NCI-H1417 (cell line): Measurements from ENCODE around the gene CLDN9.

Source experiments
- DNase-seq, 3 experiments: peaks; one replicate each; lab custom pipeline; 2025; lab: John Stamatoyannopoulos, UW

Gene CLDN9

DNA sequence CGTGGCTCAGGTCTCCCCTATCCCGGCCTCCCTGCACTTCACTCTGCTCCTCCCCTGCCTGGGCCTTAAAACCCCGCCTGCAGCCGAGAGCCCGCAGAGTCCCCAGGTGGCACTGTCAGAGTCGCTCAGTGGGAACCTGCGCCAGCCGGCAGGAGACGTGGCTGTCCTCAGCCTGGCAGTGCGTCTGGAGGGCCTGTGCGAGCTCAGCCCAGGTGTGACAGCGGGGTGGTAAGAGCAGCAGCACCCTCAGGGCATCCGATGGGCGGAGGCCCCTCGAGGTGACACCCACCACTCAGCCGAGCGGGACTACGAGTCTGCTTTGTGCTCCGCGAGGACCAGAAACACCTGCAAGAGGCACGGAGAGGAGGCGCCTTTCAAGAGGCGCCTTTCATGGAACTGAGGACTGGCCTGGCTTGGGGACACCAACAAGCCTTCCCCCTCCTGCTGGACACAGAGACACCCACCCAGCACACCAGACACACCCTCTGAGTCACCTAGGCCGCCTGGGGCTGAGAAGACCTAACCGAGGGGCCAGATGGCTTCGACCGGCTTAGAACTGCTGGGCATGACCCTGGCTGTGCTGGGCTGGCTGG lies at the start of gene CLDN9:
CLDN9 (plus strand) TSS at position 96 of the 593 bp plus-strand sequence; CDS start at position 536, 440 bp downstream.
- DNase-seq = peak; percentile 87 to 95 (median 92)

- peak in 2 of 3 experiments; percentile 32 to 39 for DNase-seq
These were observed 49.5 kb upstream of the CLDN9 start for GRCh38 chr16:2963074-2963722.

- peak; percentile 61 to 72 (median 68) for DNase-seq
These were observed 48.8 kb upstream of the CLDN9 start, which contains the start of gene KREMEN2 for GRCh38 chr16:2963723-2964474. TSS of gene KREMEN2 (plus strand) at chr16:2964275. CDS start at chr16:2964521, 246 bp downstream.

GRCh38 chr16:2964475-2965336 lies 48.0 kb upstream of the CLDN9 start:
- peak; percentile 74 to 80 (median 75) for DNase-seq

GRCh38 chr16:2966043-2966807 lies 46.5 kb upstream of the CLDN9 start:
- DNase-seq = no peak

DNA sequence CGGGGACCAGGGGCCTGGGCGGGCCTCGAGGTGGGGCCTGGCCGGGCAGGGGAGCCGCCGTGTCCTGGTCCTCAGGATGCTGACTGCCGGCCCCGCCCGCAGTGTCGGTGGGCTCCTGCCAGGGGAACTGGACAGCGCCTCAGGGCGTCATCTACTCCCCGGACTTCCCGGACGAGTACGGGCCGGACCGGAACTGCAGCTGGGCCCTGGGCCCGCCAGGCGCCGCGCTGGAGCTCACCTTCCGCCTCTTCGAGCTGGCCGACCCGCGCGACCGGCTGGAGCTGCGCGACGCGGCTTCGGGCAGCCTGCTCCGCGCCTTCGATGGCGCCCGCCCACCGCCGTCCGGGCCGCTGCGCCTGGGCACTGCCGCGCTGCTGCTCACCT lies 45.9 kb upstream of the CLDN9 start:
- no peak for DNase-seq

- DNase-seq = no peak
These were observed 45.5 kb upstream of the CLDN9 start for GRCh38 chr16:2967211-2967631.

- DNase-seq = no peak
These were observed 45.0 kb upstream of the CLDN9 start for GRCh38 chr16:2967721-2968161.

GRCh38 chr16:2968368-2968737 lies 44.4 kb upstream of the CLDN9 start:
- no peak for DNase-seq

DNA sequence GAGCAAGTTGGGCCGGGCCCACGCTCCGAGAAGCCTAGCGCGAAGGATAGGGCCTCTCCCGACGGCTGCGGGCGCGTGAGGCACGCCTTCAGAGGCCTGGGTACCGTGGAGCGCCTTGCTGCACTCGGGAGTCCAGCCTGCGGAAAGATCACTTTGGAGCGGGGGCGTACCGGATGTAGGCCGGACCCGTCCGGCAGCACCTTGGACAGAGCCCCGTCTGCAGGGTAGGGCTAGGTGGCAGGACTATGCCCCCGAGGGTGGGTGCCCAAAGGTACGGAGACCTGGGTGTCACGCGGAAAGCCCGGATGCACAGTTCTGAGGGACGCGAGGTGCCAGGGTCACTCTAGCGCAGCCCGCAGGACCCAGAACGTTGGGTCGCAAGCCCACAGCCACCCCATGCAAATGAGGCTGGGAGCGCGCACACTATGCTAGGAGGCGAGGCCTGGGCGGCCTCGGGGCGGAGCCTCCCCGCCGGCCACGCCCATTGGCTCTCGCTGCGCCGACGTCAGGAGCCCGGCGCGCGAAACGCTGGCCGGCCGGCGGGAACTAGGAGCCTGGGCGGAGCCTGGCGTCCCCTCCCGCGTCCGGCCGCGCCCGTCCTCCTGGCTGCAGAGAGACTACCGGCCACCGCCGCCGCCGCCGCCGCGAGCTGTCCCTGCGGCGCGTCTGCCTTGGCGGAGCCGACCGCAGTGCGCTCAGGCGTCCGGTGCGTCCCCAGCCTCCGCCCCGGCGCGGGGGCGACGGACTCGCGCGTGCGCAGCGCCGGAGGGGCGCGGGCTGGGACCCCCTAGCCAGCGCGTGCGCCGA lies 43.8 kb upstream of the CLDN9 start, which contains the start of gene PAQR4:
PAQR4 (plus strand) TSS at position 611 of the 807 bp plus-strand sequence. CDS start 327 bp downstream, outside the sequence.
- DNase-seq = peak; percentile 91 to 99 (median 93)

GRCh38 chr16:2969545-2970521 lies 42.9 kb upstream of the CLDN9 start:
- DNase-seq = peak; percentile 60 to 73 (median 61)

GRCh38 chr16:2970563-2970962 lies 42.2 kb upstream of the CLDN9 start:
- peak in 1 of 3 experiments; percentile 38 for DNase-seq

- DNase-seq = no peak
These were observed 41.4 kb upstream of the CLDN9 start for GRCh38 chr16:2971134-2971984.

DNA sequence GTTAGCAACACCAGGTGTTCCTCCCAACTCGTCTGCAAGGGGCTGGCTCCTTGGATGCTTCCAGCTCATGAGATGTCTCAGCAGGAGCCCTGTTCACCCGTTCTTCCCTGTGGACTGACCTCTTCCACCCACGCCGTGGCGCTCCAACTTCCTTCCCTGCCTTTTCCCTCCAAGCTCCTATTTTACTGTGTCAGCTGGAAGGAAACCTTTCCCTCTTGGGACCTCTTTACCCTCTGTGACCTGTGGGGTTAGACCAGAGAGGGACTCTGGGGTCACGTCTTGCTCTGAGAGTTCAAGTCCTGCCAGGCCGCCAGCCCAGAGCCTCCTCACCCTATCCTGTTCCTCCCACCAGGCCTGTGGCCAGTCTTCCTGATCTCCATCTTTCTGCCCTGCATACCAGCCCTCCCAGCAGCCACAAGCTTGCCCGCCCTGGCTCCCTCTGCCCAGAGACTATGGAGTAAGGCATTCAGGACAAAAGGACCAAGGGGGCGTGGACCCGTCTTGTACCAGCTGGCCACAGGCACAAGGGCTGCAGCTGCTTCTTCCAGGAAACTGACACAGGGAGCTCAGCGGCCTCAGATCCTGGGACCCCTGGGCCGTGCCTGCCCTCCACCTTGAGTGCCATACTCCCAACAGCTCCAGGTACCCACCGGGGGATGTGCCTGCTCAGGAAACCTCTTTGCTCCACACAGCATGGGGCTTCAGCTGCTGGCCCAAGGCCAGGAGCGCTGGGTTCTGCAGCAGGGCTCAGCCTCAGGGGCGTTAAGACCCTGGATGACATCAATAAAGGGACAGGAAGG lies 40.5 kb upstream of the CLDN9 start:
- DNase-seq = peak in 1 of 3 experiments; percentile 34

DNA sequence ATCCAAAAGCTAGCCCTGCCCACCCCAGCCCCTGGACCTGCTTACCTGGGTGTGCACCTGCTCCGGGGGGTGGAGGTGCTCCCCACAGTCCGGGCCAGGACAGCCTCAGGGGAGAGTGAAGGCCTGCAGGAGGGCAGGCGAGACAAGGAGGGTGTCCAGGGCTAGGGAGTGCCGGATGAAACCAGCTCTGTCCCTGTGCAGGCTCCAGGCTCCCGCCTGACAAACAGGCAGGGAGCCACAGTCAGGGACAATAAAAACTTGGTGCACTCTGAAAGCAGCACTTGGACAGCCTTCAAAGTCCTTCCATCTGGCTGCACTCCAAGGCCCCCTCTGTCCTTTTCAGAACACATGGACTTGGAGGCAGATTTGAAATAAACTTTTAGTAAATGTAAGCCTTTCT lies 39.6 kb upstream of the CLDN9 start:
- DNase-seq = no peak

DNA sequence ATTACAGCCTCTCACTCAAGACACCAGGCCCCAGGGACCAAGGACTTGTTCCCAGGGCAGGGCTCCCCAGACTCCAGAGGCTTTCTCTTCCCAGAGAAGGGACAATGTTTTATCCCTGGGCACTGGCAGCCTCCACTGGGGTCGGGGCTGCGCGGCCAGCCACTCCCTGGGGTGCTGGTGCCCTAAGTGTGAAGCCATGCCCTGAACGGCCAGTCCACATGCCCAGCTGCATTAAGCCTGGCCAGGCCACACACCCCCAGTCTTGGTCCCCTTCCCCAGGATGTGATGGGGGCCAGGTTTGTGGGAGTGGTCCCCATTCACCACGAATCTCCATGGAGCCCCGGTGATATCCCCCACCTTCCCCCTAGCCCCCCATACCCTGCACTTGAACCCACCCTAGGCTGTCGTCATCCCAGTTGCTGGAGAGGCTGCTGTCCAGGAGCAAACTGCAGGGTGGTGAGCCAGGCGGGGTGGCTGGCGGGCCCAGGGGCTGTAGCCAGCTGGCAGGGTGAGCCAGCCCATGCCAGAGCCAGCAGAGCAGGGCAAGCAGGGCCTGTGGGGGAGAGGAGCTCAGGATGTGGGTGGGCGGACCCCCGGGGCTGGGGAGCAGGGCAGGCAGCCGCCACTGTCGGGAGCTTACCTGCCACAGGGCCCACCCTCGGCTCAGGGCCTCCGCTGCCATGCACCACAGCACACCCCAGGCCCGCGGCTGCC lies 39.0 kb upstream of the CLDN9 start:
- DNase-seq = no peak
